Measurements from ENCODE around the gene COX6A2.
A peak's percentile ranks its signal among the peaks of the same experiment; 100 is the strongest.

The COX6A2 gene

GRCh38 chr16:31410082-31410481 lies 18.1 kb downstream of the COX6A2 start:
- DNase-seq (ENCODE audit: low spot score), result no peak

DNA sequence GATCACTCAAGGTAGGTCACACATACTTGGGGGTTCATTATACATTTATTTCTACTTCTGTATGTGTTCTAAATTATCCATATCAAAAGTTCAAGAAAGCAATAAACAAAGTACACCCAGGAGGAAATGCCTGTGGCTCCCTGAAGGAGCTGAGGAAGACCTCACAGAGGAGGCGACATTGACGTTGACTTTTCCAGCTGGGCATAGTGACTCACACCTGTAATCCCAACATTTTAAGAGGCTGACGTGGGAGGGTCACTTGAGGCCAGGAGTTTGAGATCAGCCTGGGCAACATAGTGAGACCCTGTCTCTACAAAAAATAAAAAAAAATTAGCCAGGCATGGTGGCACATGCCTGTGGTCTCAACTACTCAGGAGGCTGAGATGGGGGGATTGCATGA lies 18.7 kb downstream of the COX6A2 start:
- DNase-seq (ENCODE audit: low spot score), result no peak

- DNase-seq (ENCODE audit: low spot score), result no peak
These were observed 20.8 kb downstream of the COX6A2 start for GRCh38 chr16:31407406-31407805.

DNA sequence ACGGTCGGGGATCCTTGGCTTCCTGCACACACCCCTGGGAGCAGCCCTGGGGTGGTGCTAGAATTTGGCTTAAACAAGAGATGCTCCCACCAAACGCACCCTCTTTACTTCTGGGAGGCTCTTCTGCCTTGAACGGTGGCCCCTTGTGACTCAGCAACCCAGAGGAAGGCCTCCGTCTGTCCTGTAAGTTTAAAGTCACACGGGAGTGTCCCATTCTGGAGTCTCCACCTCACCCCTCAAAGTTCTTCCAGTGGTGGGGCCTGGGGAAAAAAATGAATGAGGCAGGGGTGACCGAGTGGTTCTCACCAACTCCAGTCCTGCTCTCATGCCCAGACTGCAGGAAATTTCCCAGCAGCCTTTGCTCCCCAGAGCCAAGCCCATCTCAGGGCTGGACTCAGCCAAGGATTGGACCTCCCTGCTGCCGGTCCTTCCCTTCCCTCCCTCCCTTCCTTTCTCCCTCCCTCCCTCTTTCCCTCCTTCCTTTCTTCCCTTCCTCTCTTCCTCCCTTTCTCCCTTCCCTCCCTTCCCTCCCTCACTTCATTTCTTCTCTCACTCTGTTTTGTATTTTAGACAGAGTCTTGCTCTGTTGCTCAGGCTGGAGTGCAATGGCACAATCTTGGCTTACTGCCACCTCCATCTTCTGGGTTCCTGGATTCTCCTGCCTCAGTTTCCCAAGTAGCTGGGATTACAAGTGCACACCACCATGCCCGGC lies 23.7 kb downstream of the COX6A2 start:
- DNase-seq (ENCODE audit: low spot score), result no peak

DNA sequence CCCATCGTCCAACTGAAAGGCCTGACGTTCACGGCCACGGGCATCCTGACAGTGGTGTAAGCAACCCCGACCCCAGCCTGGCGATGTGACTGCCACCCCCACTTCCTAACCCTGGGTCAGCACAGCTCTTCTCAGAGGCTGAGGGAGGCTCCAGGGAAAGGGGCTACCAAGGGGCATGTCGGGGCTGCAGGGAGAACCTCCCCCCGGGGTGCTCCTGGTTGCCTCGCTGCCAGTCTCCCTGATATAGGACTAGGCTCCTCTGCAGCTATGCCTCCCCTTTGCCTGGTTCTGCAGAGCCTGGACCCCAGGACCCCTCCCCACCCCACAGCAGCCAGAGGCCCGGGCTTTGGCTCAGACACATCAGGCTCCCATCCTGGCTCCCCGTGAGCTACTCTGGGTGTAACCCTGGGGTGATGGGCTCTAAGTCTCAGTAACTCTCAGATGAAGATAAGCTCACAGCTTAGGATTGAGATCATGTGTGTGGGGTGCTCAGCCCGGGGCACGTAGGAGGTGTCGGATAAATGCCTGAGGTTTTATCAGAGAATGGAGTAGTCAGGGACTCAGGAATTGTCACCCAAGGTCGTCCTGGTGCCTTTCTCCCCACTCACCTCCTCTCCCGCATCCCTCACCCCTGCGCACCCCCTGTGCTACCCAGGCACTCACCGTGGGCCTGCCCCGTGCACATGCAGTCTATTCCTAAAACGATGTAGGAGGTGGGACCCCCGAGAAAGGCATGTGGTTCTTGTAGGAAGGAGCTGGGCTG lies 24.4 kb downstream of the COX6A2 start:
- no peak for DNase-seq (ENCODE audit: low spot score)

DNA sequence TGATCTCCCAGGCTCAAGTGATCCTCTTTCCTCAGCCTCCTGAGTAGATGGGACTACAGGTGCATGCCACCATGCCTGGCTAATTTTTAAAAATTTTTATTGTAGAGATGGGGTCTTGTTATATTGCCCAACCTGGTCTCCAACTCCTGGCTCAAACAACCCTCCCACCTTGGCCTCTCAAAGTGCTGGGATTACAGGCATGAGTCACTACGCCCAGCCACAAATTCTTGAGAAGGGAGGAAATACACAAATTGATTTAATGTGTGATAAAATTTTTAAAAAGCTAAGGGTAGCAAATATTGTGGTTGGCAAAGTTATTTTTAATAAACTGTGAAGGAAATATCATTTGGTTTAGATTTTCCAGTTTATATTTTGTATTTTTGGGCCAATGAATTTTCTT lies 25.5 kb downstream of the COX6A2 start:
- DNase-seq (ENCODE audit: low spot score), result no peak

DNA sequence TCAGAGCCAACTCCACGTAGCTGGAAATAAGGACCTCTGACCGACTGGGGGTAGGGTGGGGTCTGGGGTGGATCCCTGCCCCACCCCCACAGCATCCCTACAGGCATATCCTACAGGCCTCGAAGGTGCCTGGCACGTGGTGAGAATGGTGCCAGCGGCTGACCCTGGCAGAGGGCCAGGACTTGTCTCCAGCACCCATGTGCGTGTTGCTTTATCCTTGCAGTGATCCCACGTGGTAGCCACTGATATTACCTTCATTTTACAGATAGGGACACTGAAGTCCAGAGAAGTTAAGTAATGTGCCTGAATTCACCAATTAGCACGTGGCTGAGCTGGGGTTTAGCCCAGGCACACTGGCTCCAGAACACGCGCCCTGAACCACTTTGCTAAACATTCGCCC lies 26.7 kb downstream of the COX6A2 start:
- no peak for DNase-seq (ENCODE audit: low spot score)

DNA sequence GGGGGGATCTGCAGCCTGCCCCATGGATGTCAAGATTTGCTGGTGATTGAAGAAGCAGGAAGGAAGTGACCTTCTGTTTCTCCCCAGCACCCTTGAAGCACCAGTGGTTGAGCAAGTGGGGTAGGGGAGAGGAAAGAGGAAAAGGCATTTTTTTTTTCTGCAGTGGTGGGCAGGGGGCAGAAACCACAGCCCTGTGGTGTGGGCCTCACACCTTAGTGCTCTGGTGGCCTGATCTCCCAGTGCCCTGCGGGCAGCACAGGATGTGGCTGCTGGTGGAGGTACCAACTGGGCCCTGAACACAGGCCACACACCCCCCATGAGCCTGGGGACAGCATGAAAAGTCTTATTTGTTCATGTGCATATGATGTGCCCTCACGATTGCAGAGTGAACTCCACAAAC lies 28.0 kb downstream of the COX6A2 start:
- no peak for DNase-seq (ENCODE audit: low spot score)

DNA sequence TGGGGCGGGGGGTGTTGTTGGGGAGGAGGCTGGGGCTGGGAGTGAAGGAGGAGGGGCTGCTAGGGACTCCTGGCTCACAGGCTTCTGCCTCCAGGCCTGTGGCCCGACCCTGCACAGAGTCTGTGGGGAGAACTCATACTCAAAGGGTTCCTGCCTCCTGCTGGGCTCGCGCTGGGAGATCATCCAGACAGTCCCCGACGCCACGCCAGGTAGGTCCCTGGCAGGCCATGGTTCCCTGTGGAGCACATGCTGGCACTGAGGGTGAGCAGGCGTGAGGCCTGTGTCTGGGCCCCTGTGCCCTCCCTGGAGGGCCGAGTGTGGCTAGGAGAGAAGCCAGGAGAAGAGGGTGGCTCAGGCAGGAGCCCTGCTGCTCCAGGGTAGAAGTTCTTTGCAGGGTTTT lies 30.5 kb downstream of the COX6A2 start:
- no peak for DNase-seq (ENCODE audit: low spot score)

GRCh38 chr16:31397096-31397660 lies 31.0 kb downstream of the COX6A2 start:
- DNase-seq (ENCODE audit: low spot score), result no peak

DNA sequence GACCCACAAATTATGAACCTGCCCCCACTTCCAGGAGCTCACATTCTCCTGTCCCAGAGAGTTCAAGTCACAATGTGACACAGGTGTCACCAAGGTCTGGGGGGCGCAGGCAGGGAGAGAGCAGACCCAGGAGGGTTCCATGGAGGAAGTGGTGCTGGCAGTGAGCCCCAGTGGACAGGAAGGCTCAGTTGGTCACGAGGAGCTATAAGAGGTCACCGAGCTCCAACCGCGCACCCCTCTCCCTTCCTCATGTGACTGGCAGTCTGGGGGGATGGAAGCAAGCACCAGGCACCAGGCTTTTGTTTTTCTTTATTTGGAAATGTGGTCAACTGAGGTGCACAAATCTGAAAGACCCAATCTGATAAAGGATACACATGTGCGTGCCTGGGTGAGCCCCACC lies 32.5 kb downstream of the COX6A2 start:
- DNase-seq (ENCODE audit: low spot score), result no peak

DNA sequence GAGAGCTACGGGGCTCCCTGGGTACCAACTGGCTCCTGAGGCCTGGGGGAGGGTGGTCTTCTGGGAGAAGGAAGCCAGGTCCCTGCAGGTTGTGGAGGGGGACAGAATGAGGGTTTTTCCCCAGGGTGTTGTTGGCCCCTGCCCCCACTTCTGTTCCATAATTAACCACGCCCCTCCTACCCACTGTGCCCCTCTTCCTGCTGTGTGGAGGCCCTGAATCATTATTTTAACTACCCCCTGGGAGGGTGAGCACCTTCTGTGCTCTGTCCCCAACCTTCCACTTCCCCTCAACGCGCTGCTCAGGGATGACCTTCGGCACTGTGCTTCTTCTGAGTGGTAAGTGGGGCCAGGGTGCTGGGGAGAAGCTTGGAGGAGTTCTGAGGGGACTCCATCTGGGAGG lies 35.1 kb downstream of the COX6A2 start, which contains the start of gene ITGAD:
TSS of gene ITGAD (plus strand) at position 280 of the 400 bp plus-strand sequence. CDS start at position 306, 26 bp downstream.
- no peak for DNase-seq (ENCODE audit: low spot score)

- no peak for DNase-seq (ENCODE audit: low spot score)
These were observed 37.6 kb downstream of the COX6A2 start for GRCh38 chr16:31390504-31391041.

DNA sequence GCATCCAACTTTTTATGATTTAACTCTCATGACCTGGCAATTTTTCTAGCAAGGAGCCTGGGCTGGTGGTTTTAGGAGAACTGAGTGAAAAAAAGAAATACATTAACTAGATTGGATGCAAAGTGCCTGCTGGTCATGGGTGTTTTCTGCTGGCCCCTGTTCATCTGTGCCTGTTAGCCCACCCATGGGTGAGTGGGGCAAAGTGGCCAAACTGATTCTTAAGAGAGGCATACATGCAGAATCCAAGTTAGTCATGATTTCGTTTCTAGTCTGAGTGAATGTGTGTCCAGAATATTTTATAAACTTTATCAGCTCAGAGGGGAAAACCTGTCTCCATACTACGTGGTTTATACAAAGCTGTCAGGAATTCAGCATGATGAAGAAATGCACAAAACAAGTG lies 39.6 kb downstream of the COX6A2 start:
- DNase-seq (ENCODE audit: low spot score), result no peak

- DNase-seq (ENCODE audit: low spot score), result no peak
These were observed 41.8 kb downstream of the COX6A2 start for GRCh38 chr16:31386157-31386984.

GRCh38 chr16:31385680-31386079 lies 42.5 kb downstream of the COX6A2 start:
- no peak for DNase-seq (ENCODE audit: low spot score)

- DNase-seq (ENCODE audit: low spot score), result peak; percentile 83
These were observed 45.5 kb downstream of the COX6A2 start for GRCh38 chr16:31382485-31383161.

GRCh38 chr16:31380201-31380600 lies 48.0 kb downstream of the COX6A2 start:
- DNase-seq (ENCODE audit: low spot score), result no peak
